ENCODE results near the gene CPAMD8.

GRCh38 chr19:17037966-17038500, 11.4 kb upstream of the CPAMD8 start:
- TF ChIP-seq POLR2A (IDR thresholded peaks at IDR 0.05) (no peak), CTCF (IDR thresholded peaks at IDR 0.05 in 4 of 5, conservative IDR thresholded peaks at IDR 0.05 in 1 of 5) (no peak)
